ENCODE data around the gene GHR. TPM values are rescaled to one million over a fixed set of nuclear protein-coding genes. Genes with fewer than 3 reads are reported as not detected.
"Not testable (repeated sequence)": the region's sequence is repeated elsewhere in the genome, so short reads cannot be mapped to it uniquely, and the experiment has no call there.

Gene GHR
- total and polyA plus RNA-seq, 2 of the 8 experiments (the other 6 are each of a cell fraction or from before 2014, with no cell fraction given), result 0.15 to 0.19 TPM

DNA sequence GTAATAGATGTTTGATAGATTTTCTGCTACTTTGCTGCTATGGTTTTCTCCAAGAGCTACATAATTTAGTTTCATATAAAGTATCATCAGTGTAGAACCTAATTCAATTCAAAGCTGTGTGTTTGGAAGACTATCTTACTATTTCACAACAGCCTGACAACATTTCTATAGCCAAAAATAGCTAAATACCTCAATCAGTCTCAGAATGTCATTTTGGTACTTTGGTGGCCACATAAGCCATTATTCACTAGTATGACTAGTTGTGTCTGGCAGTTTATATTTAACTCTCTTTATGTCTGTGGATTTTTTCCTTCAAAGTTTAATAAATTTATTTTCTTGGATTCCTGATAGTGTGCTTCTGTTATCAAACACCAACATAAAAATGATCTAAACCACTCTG lies 298.2 kb downstream of the GHR start:
- Histone ChIP-seq H2AK5ac (ENCODE audit: low read depth, low read length) (no peak overlapping the region), H2BK15ac (ENCODE audit: low read length) (no peak overlapping the region), H3K27ac (ENCODE audit: low read depth, low read length) (no peak overlapping the region), H4K91ac (replicated peaks; ENCODE audit: insufficient read length, low read length) (no peak overlapping the region), H2AFZ (ENCODE audit: low read length) (no peak overlapping the region), H3K9ac (replicated peaks in 1 of 4; ENCODE audit: extremely low read depth in 1 of 4, low read depth in 3 of 4, low read length in 3 of 4) (no peak overlapping the region), H3K23ac (ENCODE audit: insufficient read length) (no peak overlapping the region), H3K4me1 (replicated peaks in 1 of 4; ENCODE audit: control insufficient read depth in 3 of 4, insufficient read depth in 4 of 4, low read length in 3 of 4) (no peaks in the 10 kb centered on the region), H3K79me2 (ENCODE audit: control insufficient read depth in 1 of 2, insufficient read depth in 2 of 2, low read length in 2 of 2) (no peaks in the 10 kb centered on the region), H3K4ac (replicated peaks; ENCODE audit: insufficient read length, low read depth, low read length) (no peak overlapping the region), H3K9me3 (ENCODE audit: insufficient read depth in 2 of 2, low read depth in 1 of 2, low read length in 1 of 2) (no peaks in the 10 kb centered on the region), H3K36me3 (ENCODE audit: control insufficient read depth in 2 of 4, insufficient read depth in 4 of 4, low read length in 3 of 4) (no peaks in the 10 kb centered on the region), H3K4me2 (ENCODE audit: insufficient read depth in 1 of 2, low read depth in 2 of 2, low read length in 2 of 2) (no peak overlapping the region), H3K27me3 (replicated peaks in 1 of 4; ENCODE audit: control insufficient read depth in 3 of 4, extremely low read depth in 1 of 4, insufficient read depth in 3 of 4, low read length in 3 of 4) (no peaks in the 10 kb centered on the region), H3K56ac (replicated peaks; ENCODE audit: insufficient read length, low read depth, low read length) (no peak overlapping the region), H4K5ac (ENCODE audit: insufficient read length, low read depth, low read length) (no peak overlapping the region), H2BK120ac (replicated peaks; ENCODE audit: low read depth, low read length) (no peak overlapping the region), H3K4me3 (ENCODE audit: extremely low read depth in 1 of 4, insufficient read depth in 2 of 4, low read depth in 3 of 4, low read length in 4 of 4) (no peak overlapping the region), H3K14ac (ENCODE audit: insufficient read length) (no peak overlapping the region), H2BK20ac (ENCODE audit: low read length) (no peak overlapping the region), H4K8ac (ENCODE audit: extremely low read depth, insufficient read depth, low read length) (no peak overlapping the region), H4K20me1 (replicated peaks in 1 of 2; ENCODE audit: control insufficient read depth in 1 of 2, insufficient read depth in 2 of 2, low read length in 2 of 2) (no peaks in the 10 kb centered on the region), H3K79me1 (ENCODE audit: low read depth, low read length) (no peaks in the 10 kb centered on the region), H2BK5ac (ENCODE audit: low read depth, low read length) (no peak overlapping the region), H2BK12ac (ENCODE audit: low read depth, low read length) (no peak overlapping the region), H3K18ac (ENCODE audit: extremely low read depth, low read length) (no peak overlapping the region), H3K23me2 (ENCODE audit: low read depth, low read length) (no peaks in the 10 kb centered on the region)
- TF ChIP-seq ZNF274 (IDR thresholded peaks at IDR 0.05; ENCODE audit: borderline replicate concordance, extremely low read depth, low read length) (no peak), KDM1A (IDR thresholded peaks at IDR 0.05; ENCODE audit: borderline replicate concordance, low read length) (no peak)
- POLR2A ChIA-PET (ENCODE audit: partially characterized antibody), result no interaction called here
- no peak for FAIRE-seq
- no peak for DNase-seq (ENCODE audit: low read depth in 1 of 2, low spot score in 2 of 2)
- CTCF ChIA-PET (ENCODE audit: partially characterized antibody), result interaction anchor here (1.1 to 1.5 kb wide), 5 partner anchors 10 to 664 kb away, joined by 3 to 5 read pairs (median 3); no protein-coding TSS in a partner anchor

DNA sequence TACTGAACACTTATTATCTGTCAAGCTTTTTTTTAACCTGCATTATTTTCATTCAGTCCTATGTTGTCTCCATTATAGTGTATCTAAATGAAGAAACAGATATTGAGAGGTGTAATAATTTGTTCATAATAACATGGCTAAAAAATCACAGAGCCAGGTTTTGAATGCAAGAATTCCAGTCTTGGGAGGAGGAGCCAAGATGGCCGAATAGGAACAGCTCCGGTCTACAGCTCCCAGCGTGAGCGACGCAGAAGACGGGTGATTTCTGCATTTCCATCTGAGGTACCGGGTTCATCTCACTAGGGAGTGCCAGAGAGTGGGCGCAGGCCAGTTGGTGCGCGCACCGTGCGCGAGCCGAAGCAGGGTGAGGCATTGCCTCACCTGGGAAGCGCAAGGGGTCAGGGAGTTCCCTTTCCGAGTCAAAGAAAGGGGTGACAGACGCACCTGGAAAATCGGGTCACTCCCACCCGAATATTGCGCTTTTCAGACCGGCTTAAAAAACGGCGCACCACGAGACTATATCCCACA lies 311.4 kb downstream of the GHR start:
- H3K79me2 ChIP-seq (ENCODE audit: control insufficient read depth in 1 of 2, insufficient read depth in 2 of 2, low read length in 2 of 2); H3K14ac ChIP-seq (ENCODE audit: insufficient read length); FAIRE-seq; H4K8ac ChIP-seq (ENCODE audit: extremely low read depth, insufficient read depth, low read length); H3K9ac ChIP-seq (replicated peaks in 1 of 4; ENCODE audit: extremely low read depth in 1 of 4, low read depth in 3 of 4, low read length in 3 of 4); H3K18ac ChIP-seq (ENCODE audit: extremely low read depth, low read length); H4K20me1 ChIP-seq (replicated peaks in 1 of 2; ENCODE audit: control insufficient read depth in 1 of 2, insufficient read depth in 2 of 2, low read length in 2 of 2); H2AFZ ChIP-seq (ENCODE audit: low read length); H3K4ac ChIP-seq (replicated peaks; ENCODE audit: insufficient read length, low read depth, low read length); H2BK15ac ChIP-seq (ENCODE audit: low read length); H4K91ac ChIP-seq (replicated peaks; ENCODE audit: insufficient read length, low read length); H3K9me3 ChIP-seq (ENCODE audit: insufficient read depth in 2 of 2, low read depth in 1 of 2, low read length in 1 of 2); H3K4me3 ChIP-seq (ENCODE audit: extremely low read depth in 1 of 4, insufficient read depth in 2 of 4, low read depth in 3 of 4, low read length in 4 of 4); H3K4me2 ChIP-seq (ENCODE audit: insufficient read depth in 1 of 2, low read depth in 2 of 2, low read length in 2 of 2); H2BK12ac ChIP-seq (ENCODE audit: low read depth, low read length); H2BK120ac ChIP-seq (replicated peaks; ENCODE audit: low read depth, low read length); DNase-seq (ENCODE audit: low read depth in 1 of 2, low spot score in 2 of 2); H2BK20ac ChIP-seq (ENCODE audit: low read length); H3K36me3 ChIP-seq (ENCODE audit: control insufficient read depth in 2 of 4, insufficient read depth in 4 of 4, low read length in 3 of 4); H3K23ac ChIP-seq (ENCODE audit: insufficient read length); H3K27me3 ChIP-seq (replicated peaks in 1 of 4; ENCODE audit: control insufficient read depth in 3 of 4, extremely low read depth in 1 of 4, insufficient read depth in 3 of 4, low read length in 3 of 4); H3K27ac ChIP-seq (ENCODE audit: low read depth, low read length); H2BK5ac ChIP-seq (ENCODE audit: low read depth, low read length); H4K5ac ChIP-seq (ENCODE audit: insufficient read length, low read depth, low read length); H3K79me1 ChIP-seq (ENCODE audit: low read depth, low read length); H3K4me1 ChIP-seq (replicated peaks in 1 of 4; ENCODE audit: control insufficient read depth in 3 of 4, insufficient read depth in 4 of 4, low read length in 3 of 4); H2AK5ac ChIP-seq (ENCODE audit: low read depth, low read length); POLR2A ChIA-PET (ENCODE audit: partially characterized antibody); H3K23me2 ChIP-seq (ENCODE audit: low read depth, low read length); H3K56ac ChIP-seq (replicated peaks; ENCODE audit: insufficient read length, low read depth, low read length): not testable (repeated sequence)
- WGBS, 2 experiments (ENCODE audit: extremely low coverage in 1 of 2, insufficient coverage in 1 of 2, insufficient read length in 1 of 2, insufficient replicate concordance in 2 of 2, low coverage in 1 of 2, low lambda C conversion rate in 2 of 2, missing lambda C conversion rate in 1 of 2), result 59% methylated on average over 2 of the region's 24 CpGs; no CpG with 5 or more reads in 1 of the 2 experiments
- CTCF ChIA-PET (ENCODE audit: partially characterized antibody), result interaction anchor here (1.2 to 1.3 kb wide), 2 partner anchors 11 to 33 kb away, joined by 4 to 7 read pairs; no protein-coding TSS in a partner anchor

Data from H1 (cell line).